GM18526 (cell line): ENCODE data around the gene MSTO1.

Experiments used
- POLR2A ChIP-seq: IDR thresholded peaks from 3 replicates; pipeline ENCODE4 v1.6.1; 2011; ENCODE audit not compliant: insufficient read length; ENCODE audit errors: extremely low read depth

Gene MSTO1

GRCh38 chr1:155609515-155610256 is at the start of gene MSTO1:
TSS of gene MSTO1 (plus strand) at chr1:155610218. CDS start at chr1:155610249, 31 bp downstream.
- peak; percentile 85 for TF ChIP-seq POLR2A

- TF ChIP-seq POLR2A = peak; percentile 99
Observed at GRCh38 chr1:155562581-155563376, 47.2 kb upstream of the MSTO1 start, which contains the start of gene ASH1L. TSS of gene ASH1L (minus strand) at chr1:155562803. CDS start at chr1:155521519, 41,284 bp downstream.

GRCh38 chr1:155569988-155570592 is 39.9 kb upstream of the MSTO1 start:
- no peak for TF ChIP-seq POLR2A

- TF ChIP-seq POLR2A = no peak
Observed at GRCh38 chr1:155570593-155570990, 39.4 kb upstream of the MSTO1 start.

- TF ChIP-seq POLR2A = no peak
Observed at GRCh38 chr1:155574077-155574476, 35.9 kb upstream of the MSTO1 start.

GRCh38 chr1:155591770-155592169 is 18.2 kb upstream of the MSTO1 start:
- no peak for TF ChIP-seq POLR2A

- no peak for TF ChIP-seq POLR2A
Observed at GRCh38 chr1:155596864-155597263, 13.2 kb upstream of the MSTO1 start.

GRCh38 chr1:155598842-155599331 is 11.1 kb upstream of the MSTO1 start:
- no peak for TF ChIP-seq POLR2A

- no peak for TF ChIP-seq POLR2A
Observed at GRCh38 chr1:155607708-155608107, 2.3 kb upstream of the MSTO1 start.

GRCh38 chr1:155608888-155609225 is 1.2 kb upstream of the MSTO1 start:
- no peak for TF ChIP-seq POLR2A

GRCh38 chr1:155622191-155622590 is 12.2 kb downstream of the MSTO1 start:
- no peak for TF ChIP-seq POLR2A

- no peak for TF ChIP-seq POLR2A
Observed at GRCh38 chr1:155623357-155623756, 13.3 kb downstream of the MSTO1 start.

GRCh38 chr1:155636397-155637153 is 26.6 kb downstream of the MSTO1 start:
- TF ChIP-seq POLR2A = no peak

GRCh38 chr1:155640367-155640766 is 30.3 kb downstream of the MSTO1 start:
- TF ChIP-seq POLR2A = no peak

GRCh38 chr1:155643230-155643629 is 33.2 kb downstream of the MSTO1 start:
- no peak for TF ChIP-seq POLR2A
